Tibial artery (tissue), 4 donors: ENCODE results near the gene DRAM1.

Source experiments
- DNase-seq, 2 donors: peaks; one replicate each; pipeline ENCODE4 v3.0.0-alpha.2; 2019
- H3K27ac ChIP-seq, 2 donors: fragments of 200-600 bp; sonication (generic) in 1 of 2; 1 replicate in 1 of 2; 2 replicates in 1 of 2; pipeline ENCODE4 v1.5.1; 2018 to 2019; ENCODE audit warnings: mild to moderate bottlenecking in 1 of 2
- H3K27me3 ChIP-seq, 2 donors: fragments of 200-600 bp; sonication (generic) in 1 of 2; one replicate each; pipeline versions ENCODE4 v1.5.1 to v1.6.0; 2016 to 2019
- H3K36me3 ChIP-seq, 3 donors: fragments of 200-600 bp; sonication (generic) in 2 of 3; one replicate each; pipeline ENCODE4 v1.5.1; 2016 to 2019; ENCODE audit warnings: mild to moderate bottlenecking in 2 of 3
- H3K4me1 ChIP-seq, 4 donors: fragments of 200-600 bp; sonication (generic) in 2 of 4; 1 replicate in 3 of 4; 2 replicates in 1 of 4; pipeline ENCODE4 v1.5.1; 2016 to 2019
- H3K4me3 ChIP-seq, 2 donors: fragments of 200-600 bp; sonication (generic) in 1 of 2; 1 replicate in 1 of 2; 2 replicates in 1 of 2; pipeline ENCODE4 v1.5.1; 2018 to 2019; ENCODE audit warnings: mild to moderate bottlenecking in 2 of 2
- H3K9me3 ChIP-seq, 3 donors: fragments of 200-600 bp; sonication (generic) in 1 of 3; one replicate each; pipeline ENCODE4 v1.5.1; 2016 to 2019
- intact Hi-C: fragments of 100-400 bp; cut with DNase I; formaldehyde crosslinking; loops from one replicate; pipeline ENCODE4 v1.15.0; 2023; ENCODE audit warnings: low total_unique reads
- TF ChIP-seq, protein P1 (sequence below), 2 experiments: fragments of 200-600 bp in 1 of 2; fragments of 450-650 bp in 1 of 2; IDR thresholded peaks; one replicate each; pipeline ENCODE4 v1.5.1; 2017 to 2019; ENCODE audit warnings: antibody characterized with exemption in 2 of 2, mild to moderate bottlenecking in 1 of 2, moderate library complexity in 1 of 2

Gene DRAM1

DNA sequence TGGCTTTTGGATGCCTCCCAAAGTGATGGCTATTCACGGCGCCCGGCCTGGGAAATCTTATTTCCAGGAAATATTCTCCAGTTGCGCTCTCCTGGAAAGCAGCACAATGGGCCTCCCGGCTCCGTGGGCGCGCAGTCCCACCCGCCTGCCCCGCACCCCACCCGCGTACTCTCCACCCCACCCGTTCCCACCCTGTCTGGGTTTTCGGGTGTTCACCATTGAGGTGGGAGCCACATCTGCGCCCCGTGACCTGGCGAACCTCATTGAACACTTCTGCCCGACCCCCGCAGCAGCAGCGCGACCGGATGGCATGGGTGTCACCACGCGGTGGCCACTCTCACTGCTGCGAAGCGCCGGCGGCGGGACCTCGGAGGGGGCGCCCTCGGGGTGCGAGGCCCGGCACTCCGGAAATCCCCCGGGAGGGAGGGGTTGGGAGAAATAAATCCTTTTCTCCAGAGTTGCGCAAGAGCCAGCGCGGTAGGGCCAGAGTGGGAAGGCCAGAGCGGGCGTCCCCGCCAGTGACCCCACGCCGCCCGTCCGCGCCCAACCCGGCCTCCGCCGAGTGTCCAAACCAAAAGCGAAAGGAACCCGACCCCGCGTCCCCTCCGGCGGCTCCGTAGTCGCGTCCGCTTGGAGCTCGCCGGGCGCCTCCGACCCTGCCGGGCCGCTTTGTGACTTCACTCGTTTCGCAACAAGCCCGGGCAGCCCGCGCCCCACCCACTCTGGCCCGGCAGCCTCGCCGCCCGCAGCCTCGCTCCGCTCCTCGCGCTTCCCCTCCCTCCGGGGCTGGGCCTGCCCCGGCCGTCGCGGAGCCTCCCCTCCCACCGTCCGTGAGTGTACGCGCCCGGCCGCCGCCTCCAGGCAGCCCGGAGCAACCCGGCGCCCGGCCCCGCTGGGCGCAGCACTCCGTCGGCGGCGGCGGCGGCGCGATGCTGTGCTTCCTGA, at the start of gene DRAM1:
DRAM1 (plus strand) TSS at position 720 of the 945 bp plus-strand sequence; CDS start at position 930, 210 bp downstream.
- Histone ChIP-seq H3K4me1 (peaks cover 0 to 18% (median 4%) of the 10 kb centered on the region in 4 donors), H3K36me3 (no peaks in the 10 kb centered on the region), H3K4me3 (peak within 1 kb of the TSS; percentile 71 to 74), H3K27ac (peak within 1 kb of the TSS; percentile 94 to 99), H3K27me3 (no peaks in the 10 kb centered on the region), H3K9me3 (no peaks in the 10 kb centered on the region)
- TF ChIP-seq, protein P1, sequence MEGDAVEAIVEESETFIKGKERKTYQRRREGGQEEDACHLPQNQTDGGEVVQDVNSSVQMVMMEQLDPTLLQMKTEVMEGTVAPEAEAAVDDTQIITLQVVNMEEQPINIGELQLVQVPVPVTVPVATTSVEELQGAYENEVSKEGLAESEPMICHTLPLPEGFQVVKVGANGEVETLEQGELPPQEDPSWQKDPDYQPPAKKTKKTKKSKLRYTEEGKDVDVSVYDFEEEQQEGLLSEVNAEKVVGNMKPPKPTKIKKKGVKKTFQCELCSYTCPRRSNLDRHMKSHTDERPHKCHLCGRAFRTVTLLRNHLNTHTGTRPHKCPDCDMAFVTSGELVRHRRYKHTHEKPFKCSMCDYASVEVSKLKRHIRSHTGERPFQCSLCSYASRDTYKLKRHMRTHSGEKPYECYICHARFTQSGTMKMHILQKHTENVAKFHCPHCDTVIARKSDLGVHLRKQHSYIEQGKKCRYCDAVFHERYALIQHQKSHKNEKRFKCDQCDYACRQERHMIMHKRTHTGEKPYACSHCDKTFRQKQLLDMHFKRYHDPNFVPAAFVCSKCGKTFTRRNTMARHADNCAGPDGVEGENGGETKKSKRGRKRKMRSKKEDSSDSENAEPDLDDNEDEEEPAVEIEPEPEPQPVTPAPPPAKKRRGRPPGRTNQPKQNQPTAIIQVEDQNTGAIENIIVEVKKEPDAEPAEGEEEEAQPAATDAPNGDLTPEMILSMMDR (IDR thresholded peaks at IDR 0.05), result peak; percentile 11 to 12
- peak; percentile 89 to 95 for DNase-seq
- intact Hi-C loops, result loop anchor here (2.0 to 10.0 kb wide), 2 partner anchors 46 to 188 kb away; partner anchors contain the start of genes GNPTAB and WASHC3

- TF ChIP-seq, protein P1 (IDR thresholded peaks at IDR 0.05), result no peak
- peaks cover 0 to 35% (median 13%) of the 10 kb centered on the region in 4 donors for H3K4me1 ChIP-seq
- no peak overlapping the region for H3K27ac ChIP-seq
- no peak for DNase-seq
- no peaks in the 10 kb centered on the region for H3K9me3 ChIP-seq
- intact Hi-C loops, result no loop called here
- H3K4me3 ChIP-seq, result no peak overlapping the region
- no peaks in the 10 kb centered on the region for H3K36me3 ChIP-seq
- no peaks in the 10 kb centered on the region for H3K27me3 ChIP-seq
Measured at GRCh38 chr12:101828463-101829196, 48.8 kb upstream of the DRAM1 start.

- Histone ChIP-seq H3K36me3 (no peaks in the 10 kb centered on the region), H3K9me3 (no peaks in the 10 kb centered on the region), H3K4me3 (peak overlapping the region; percentile 67 to 74), H3K27me3 (no peaks in the 10 kb centered on the region), H3K4me1 (peaks cover 0 to 26% (median 7%) of the 10 kb centered on the region in 4 donors), H3K27ac (peak overlapping the region; percentile 68 to 81)
- DNase-seq, result no peak
- TF ChIP-seq, protein P1 (IDR thresholded peaks at IDR 0.05), result no peak
- intact Hi-C loops, result loop anchor here (2.0 kb wide), 1 partner anchor 47 kb away; the partner anchor contains the start of gene DRAM1
Measured at GRCh38 chr12:101829639-101830366, 47.6 kb upstream of the DRAM1 start.

GRCh38 chr12:101830367-101831325, 46.7 kb upstream of the DRAM1 start, which contains the start of gene GNPTAB:
GNPTAB (minus strand) TSS chr12:101830959; CDS start chr12:101830675, 284 bp downstream.
- H3K4me3 ChIP-seq, result peak within 1 kb of the TSS; percentile 67 to 74
- peak; percentile 86 to 93 for DNase-seq
- H3K36me3 ChIP-seq, result no peaks in the 10 kb centered on the region
- no peaks in the 10 kb centered on the region for H3K27me3 ChIP-seq
- H3K27ac ChIP-seq, result peak within 1 kb of the TSS; percentile 68 to 81
- no peaks in the 10 kb centered on the region for H3K9me3 ChIP-seq
- intact Hi-C loops, result loop anchor here (2.0 kb wide), 1 partner anchor 46 kb away; the partner anchor contains the start of gene DRAM1
- TF ChIP-seq, protein P1 (IDR thresholded peaks at IDR 0.05), result peak; percentile 78 to 93
- peaks cover 0 to 22% (median 9%) of the 10 kb centered on the region in 4 donors for H3K4me1 ChIP-seq
